Measurements from ENCODE around the gene UBE2S. TPM values are rescaled to one million over a fixed set of nuclear protein-coding genes. Genes with fewer than 3 reads are reported as not detected.
"Not testable (repeated sequence)": the region's sequence is repeated elsewhere in the genome, so short reads cannot be mapped to it uniquely, and the experiment has no call there.

Gene UBE2S
- total and polyA plus RNA-seq, 4 donors = 11.3 to 25.6 (median 20.0) TPM

GRCh38 chr19:55451965-55452748 is 44.6 kb upstream of the UBE2S start:
- Histone ChIP-seq H3K4me1 (ENCODE audit: control insufficient read depth in 5 of 5, insufficient read depth in 5 of 5, low read length in 5 of 5) (peaks cover 0 to 6% (median 5%) of the 10 kb centered on the region in 5 donors), H3K9ac (ENCODE audit: insufficient read depth in 1 of 2, low read length in 2 of 2) (no peak overlapping the region), H3K36me3 (ENCODE audit: control insufficient read depth in 4 of 4, insufficient read depth in 4 of 4, low read length in 4 of 4) (peaks cover 0 to 19% (median 0%) of the 10 kb centered on the region in 4 donors), H3K4me3 (no peak overlapping the region), H3K27me3 (ENCODE audit: control insufficient read depth in 3 of 3, insufficient read depth in 3 of 3, low read length in 2 of 3) (peaks cover 7 to 42% (median 11%) of the 10 kb centered on the region in 3 donors), H3K9me3 (ENCODE audit: control insufficient read depth in 4 of 4, insufficient read depth in 3 of 4, low read length in 3 of 4) (no peaks in the 10 kb centered on the region), H3K27ac (ENCODE audit: low read depth in 1 of 2, low read length in 1 of 2) (no peak overlapping the region)
- DNase-seq (peak in 2 of 3 donors; percentile 16 to 38), ATAC-seq (ENCODE audit: insufficient read depth, low FRiP score) (no peak)
- no peak for TF ChIP-seq CTCF (IDR thresholded peaks at IDR 0.05; ENCODE audit: control extremely low read depth, extremely low read depth)
- WGBS, 2 donors = 3 to 4% methylated on average over 43 to 57 of the region's 57 CpGs

GRCh38 chr19:55451163-55451964 is 43.8 kb upstream of the UBE2S start:
- DNase-seq (no peak), ATAC-seq (ENCODE audit: insufficient read depth, low FRiP score) (no peak)
- H3K9ac ChIP-seq (ENCODE audit: insufficient read depth in 1 of 2, low read length in 2 of 2) = no peak overlapping the region
- no peak overlapping the region for H3K4me3 ChIP-seq
- H3K27ac ChIP-seq (ENCODE audit: low read depth in 1 of 2, low read length in 1 of 2) = no peak overlapping the region
- no peaks in the 10 kb centered on the region for H3K9me3 ChIP-seq (ENCODE audit: control insufficient read depth in 4 of 4, insufficient read depth in 3 of 4, low read length in 3 of 4)
- H3K4me1 ChIP-seq (ENCODE audit: control insufficient read depth in 5 of 5, insufficient read depth in 5 of 5, low read length in 5 of 5) = peaks cover 0 to 6% (median 5%) of the 10 kb centered on the region in 5 donors
- peaks cover 7 to 47% (median 16%) of the 10 kb centered on the region in 3 donors for H3K27me3 ChIP-seq (ENCODE audit: control insufficient read depth in 3 of 3, insufficient read depth in 3 of 3, low read length in 2 of 3)
- no peak for TF ChIP-seq CTCF (IDR thresholded peaks at IDR 0.05; ENCODE audit: control extremely low read depth, extremely low read depth)
- WGBS, 2 donors = 2% methylated on average over 28 to 79 of the region's 80 CpGs
- H3K36me3 ChIP-seq (ENCODE audit: control insufficient read depth in 4 of 4, insufficient read depth in 4 of 4, low read length in 4 of 4) = peaks cover 0 to 16% (median 0%) of the 10 kb centered on the region in 4 donors

- Histone ChIP-seq H3K9me3 (ENCODE audit: control insufficient read depth in 4 of 4, insufficient read depth in 3 of 4, low read length in 3 of 4) (peaks cover 0 to 2% (median 0%) of the 10 kb centered on the region in 4 donors), H3K4me3 (no peak overlapping the region), H3K9ac (ENCODE audit: insufficient read depth in 1 of 2, low read length in 2 of 2) (no peak overlapping the region), H3K27ac (ENCODE audit: low read depth in 1 of 2, low read length in 1 of 2) (no peak overlapping the region), H3K27me3 (ENCODE audit: control insufficient read depth in 3 of 3, insufficient read depth in 3 of 3, low read length in 2 of 3) (peaks cover 11 to 62% (median 23%) of the 10 kb centered on the region in 3 donors), H3K36me3 (ENCODE audit: control insufficient read depth in 4 of 4, insufficient read depth in 4 of 4, low read length in 4 of 4) (peaks cover 0 to under 1% (median 0%) of the 10 kb centered on the region in 4 donors), H3K4me1 (ENCODE audit: control insufficient read depth in 5 of 5, insufficient read depth in 5 of 5, low read length in 5 of 5) (peaks cover 0 to 6% (median 5%) of the 10 kb centered on the region in 5 donors)
- no peak for TF ChIP-seq CTCF (IDR thresholded peaks at IDR 0.05; ENCODE audit: control extremely low read depth, extremely low read depth)
- no peak for DNase-seq
- 36 to 37% methylated on average over 16 of the region's 16 CpGs for WGBS, 2 donors
- ATAC-seq (ENCODE audit: insufficient read depth, low FRiP score) = no peak
Measured at GRCh38 chr19:55449469-55449868, 41.9 kb upstream of the UBE2S start.

- peaks cover 11 to 75% (median 34%) of the 10 kb centered on the region in 3 donors for H3K27me3 ChIP-seq (ENCODE audit: control insufficient read depth in 3 of 3, insufficient read depth in 3 of 3, low read length in 2 of 3)
- 92 to 93% methylated on average over 5 of the region's 5 CpGs for WGBS, 2 donors
- not testable (repeated sequence) for ATAC-seq (ENCODE audit: insufficient read depth, low FRiP score); H3K4me3 ChIP-seq; H3K27ac ChIP-seq (ENCODE audit: low read depth in 1 of 2, low read length in 1 of 2); H3K9ac ChIP-seq (ENCODE audit: insufficient read depth in 1 of 2, low read length in 2 of 2); DNase-seq; H3K4me1 ChIP-seq (ENCODE audit: control insufficient read depth in 5 of 5, insufficient read depth in 5 of 5, low read length in 5 of 5); H3K36me3 ChIP-seq (ENCODE audit: control insufficient read depth in 4 of 4, insufficient read depth in 4 of 4, low read length in 4 of 4); H3K9me3 ChIP-seq (ENCODE audit: control insufficient read depth in 4 of 4, insufficient read depth in 3 of 4, low read length in 3 of 4)
Measured at GRCh38 chr19:55448175-55448490, 40.5 kb upstream of the UBE2S start.
